Measurements from ENCODE around the gene RAB40C. TPM values are rescaled to one million over a fixed set of nuclear protein-coding genes. Genes with fewer than 3 reads are reported as not detected.

RAB40C gene
- total and polyA plus RNA-seq, 12 donors = 9.1 to 32.0 (median 12.3) TPM

- ATAC-seq (peak in 2 of 8 donors; percentile 0 to 1), DNase-seq (peak in 1 of 2 donors; percentile 23)
- no peak for TF ChIP-seq CTCF (IDR thresholded peaks at IDR 0.05)
- H3K27ac ChIP-seq = peak overlapping the region in 9 of 10 donors; percentile 90 to 99 (median 96)
- 5 to 8% methylated on average over 53 to 55 of the region's 55 CpGs for WGBS, 2 donors
- H3K36me3 ChIP-seq = peaks cover 0 to 21% (median 0%) of the 10 kb centered on the region in 9 donors
- no peaks in the 10 kb centered on the region for H3K27me3 ChIP-seq
- H3K9me3 ChIP-seq = no peaks in the 10 kb centered on the region
- peaks cover 14 to 39% (median 32%) of the 10 kb centered on the region in 9 donors for H3K4me1 ChIP-seq
- peak overlapping the region; percentile 39 to 93 (median 86) for H3K4me3 ChIP-seq
- intact Hi-C loops (cut with DNase I) = loop anchor here in 3 of 10 donors (2.0 to 5.0 kb wide), 3 partner anchors 43 to 47 kb away; partner anchors contain the start of gene RAB40C (in 2 of the 3)
These were observed 45.8 kb downstream of the RAB40C start for GRCh38 chr16:635573-636205.

DNA sequence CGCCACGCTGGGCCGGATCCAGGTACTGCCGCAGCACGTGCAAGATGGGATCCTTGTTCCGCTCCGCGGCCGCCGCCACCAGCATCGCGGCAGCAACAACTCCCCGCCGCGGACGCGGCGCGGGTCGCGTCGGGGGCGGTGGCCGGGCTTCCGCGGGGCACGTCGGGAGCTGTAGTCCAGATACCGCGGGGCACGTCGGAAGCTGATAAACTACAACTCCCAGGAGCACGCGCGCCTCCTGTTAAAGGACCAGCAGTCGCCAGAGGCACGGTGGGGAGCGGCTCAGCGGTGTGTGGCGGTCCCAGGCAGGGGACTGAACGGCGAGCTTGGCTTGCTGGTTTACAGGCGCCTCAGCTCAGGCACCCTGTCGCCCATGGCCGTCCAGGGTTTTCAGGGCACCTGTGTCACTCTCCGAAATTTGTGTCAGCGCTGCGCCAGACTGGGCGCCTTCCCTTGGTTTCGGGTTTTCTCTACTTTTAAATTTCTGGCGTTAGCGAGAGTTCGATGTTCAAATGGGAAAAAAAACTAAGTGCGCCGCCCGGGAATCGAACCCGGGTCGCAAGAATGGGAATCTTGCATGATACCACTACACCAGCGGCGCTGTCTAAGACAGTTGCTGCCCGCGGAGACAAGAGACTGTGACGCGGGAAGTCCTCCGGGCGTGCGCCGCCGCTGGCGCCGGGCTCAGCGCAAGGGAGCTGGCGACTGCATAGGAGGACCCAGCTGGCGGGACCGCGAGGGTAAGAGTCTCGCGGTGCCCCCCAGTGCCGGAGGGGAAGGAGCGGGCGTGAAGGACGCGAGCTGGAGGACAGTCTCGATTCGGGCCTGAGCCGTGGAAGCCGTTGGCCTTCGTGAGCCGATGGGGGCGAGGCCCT, 46.6 kb downstream of the RAB40C start, which contains the start of gene METTL26:
Gene METTL26 (minus strand): TSS at position 100 of the 875 bp plus-strand sequence. CDS start 15 bp downstream, at position 85.
- Histone ChIP-seq H3K27ac (peak within 1 kb of the TSS; percentile 77 to 99 (median 95)), H3K36me3 (peaks cover 0 to 21% (median 0%) of the 10 kb centered on the region in 9 donors), H3K4me1 (peaks cover 10 to 34% (median 27%) of the 10 kb centered on the region in 9 donors), H3K4me3 (peak within 1 kb of the TSS; percentile 39 to 93 (median 86)), H3K27me3 (no peaks in the 10 kb centered on the region), H3K9me3 (no peaks in the 10 kb centered on the region)
- WGBS, 2 donors = 0 to 1% methylated on average over 91 of the region's 91 CpGs
- DNase-seq (peak; percentile 95 to 96), ATAC-seq (peak; percentile 84 to 95 (median 91))
- intact Hi-C loops (cut with DNase I) = loop anchor here in 3 of 10 donors (2.0 to 5.0 kb wide), 3 partner anchors 44 to 48 kb away; partner anchors contain the start of gene RAB40C (in 2 of the 3)
- peak in 1 of 9 donors; percentile 27 for TF ChIP-seq CTCF (IDR thresholded peaks at IDR 0.05)

- peak; percentile 92 to 96 for DNase-seq
- peak; percentile 73 to 89 (median 84) for ATAC-seq
- H3K27me3 ChIP-seq = no peaks in the 10 kb centered on the region
- H3K9me3 ChIP-seq = no peaks in the 10 kb centered on the region
- H3K27ac ChIP-seq = peak overlapping the region; percentile 17 to 99 (median 95)
- peaks cover 0 to 21% (median 0%) of the 10 kb centered on the region in 9 donors for H3K36me3 ChIP-seq
- TF ChIP-seq CTCF (IDR thresholded peaks at IDR 0.05) = no peak
- H3K4me1 ChIP-seq = peaks cover 10 to 36% (median 27%) of the 10 kb centered on the region in 9 donors
- peak overlapping the region; percentile 39 to 93 (median 86) for H3K4me3 ChIP-seq
- intact Hi-C loops (cut with DNase I) = loop anchor here in 3 of 10 donors (2.0 to 5.0 kb wide), 3 partner anchors 45 to 49 kb away; partner anchors contain the start of gene RAB40C (in 2 of the 3)
- 18 to 20% methylated on average over 42 to 53 of the region's 53 CpGs for WGBS, 2 donors
These were observed 47.5 kb downstream of the RAB40C start for GRCh38 chr16:637081-638018.
